Endothelial cell of umbilical vein (primary cell): ENCODE measurements around the gene SAT2. TPM values are rescaled to one million over a fixed set of nuclear protein-coding genes. Genes with fewer than 3 reads are reported as not detected.

Source experiments
- BruUV-seq: library from RNA; stranded (reverse); fragments of 400-500 nt; replicated peaks from 2 replicates; lab custom pipeline; 2021; lab: Mats Ljungman, UMichigan
- CTCF ChIA-PET: fragments of 300-600, 350-600 bp; sonication (Branson Sonifier 250); formaldehyde crosslinking; loops from one replicate; lab custom pipeline; 2021; ENCODE audit warnings: antibody characterized with exemption, inconsistent platforms; lab: Charles Lee
- POLR2A ChIA-PET: fragments of 300-600, 350-600 bp; sonication (Branson Sonifier 250); formaldehyde crosslinking; loops from one replicate; lab custom pipeline; 2021; ENCODE audit warnings: antibody characterized with exemption, inconsistent platforms; lab: Charles Lee
- DNase-seq: peaks from one replicate; pipeline ENCODE4 v3.0.0-alpha.2; 2011; ENCODE audit warnings: low read depth, low spot score
- FAIRE-seq: peaks from 2 replicates; lab custom pipeline; 2011; peaks lifted over from hg19 to GRCh38; lab: Jason Lieb, UNC
- H2AFZ ChIP-seq: 2 replicates; pipeline ENCODE4 v1.6.0; 2012; ENCODE audit warnings: low read depth, low read length, control low read depth, inconsistent platforms
- H3K27ac ChIP-seq: 2 replicates; pipeline ENCODE4 v1.5.1; 2011; ENCODE audit warnings: low read depth, mild to moderate bottlenecking, control low read depth, low read length, moderate library complexity; ENCODE audit not compliant: insufficient read depth
- H3K27me3 ChIP-seq, 2 experiments: 2 replicates each; pipeline versions ENCODE4 v1.6.0 to v1.6.1; 2011; ENCODE audit warnings: low read length in 2 of 2, mixed read lengths in 1 of 2; ENCODE audit not compliant: control insufficient read depth in 2 of 2, insufficient read depth in 2 of 2
- H3K36me3 ChIP-seq, 2 experiments: 2 replicates in 1 of 2; 3 replicates in 1 of 2; pipeline ENCODE4 v1.5.1; 2011; ENCODE audit warnings: low read length in 2 of 2, mild to moderate bottlenecking in 1 of 2, moderate library complexity in 1 of 2; ENCODE audit not compliant: control insufficient read depth in 2 of 2, insufficient read depth in 2 of 2; ENCODE audit errors: extremely low read depth in 1 of 2
- H3K4me1 ChIP-seq: 3 replicates; pipeline ENCODE4 v1.5.1; 2011; ENCODE audit warnings: mild to moderate bottlenecking, low read length; ENCODE audit not compliant: control insufficient read depth, insufficient read depth; ENCODE audit errors: extremely low read depth
- H3K4me2 ChIP-seq: 2 replicates; pipeline ENCODE4 v1.6.1; 2011; ENCODE audit warnings: low read length, control low read depth, mixed read lengths; ENCODE audit not compliant: insufficient read depth
- H3K4me3 ChIP-seq, 3 experiments: fragments of 200-600 bp in 1 of 3; sonication (generic), shearing (Covaris generic) in 1 of 3; replicated peaks in 1 of 3; 2 replicates each; pipeline ENCODE4 v1.5.1; 2011 to 2016; ENCODE audit warnings: control low read depth in 3 of 3, low read length in 3 of 3, mild to moderate bottlenecking in 2 of 3, inconsistent platforms in 1 of 3, low read depth in 1 of 3, moderate library complexity in 1 of 3; ENCODE audit not compliant: insufficient read depth in 1 of 3
- H3K79me2 ChIP-seq: 2 replicates; pipeline ENCODE4 v1.6.0; 2012; ENCODE audit warnings: low read length, inconsistent platforms; ENCODE audit not compliant: control insufficient read depth, insufficient read depth
- H3K9ac ChIP-seq: replicated peaks from 2 replicates; pipeline ENCODE3; 2011; ENCODE audit warnings: low read length, control low read depth; ENCODE audit not compliant: insufficient read depth; ENCODE audit errors: extremely low read depth
- H3K9me1 ChIP-seq: replicated peaks from 3 replicates; pipeline ENCODE4 v1.6.0; 2011; ENCODE audit warnings: mild to moderate bottlenecking, low read length; ENCODE audit not compliant: control insufficient read depth, insufficient read depth; ENCODE audit errors: extremely low read depth
- H3K9me3 ChIP-seq: replicated peaks from 2 replicates; pipeline ENCODE4 v1.5.1; 2012; ENCODE audit warnings: low read length, inconsistent platforms; ENCODE audit not compliant: control insufficient read depth, insufficient read depth
- H4K20me1 ChIP-seq: replicated peaks from 2 replicates; pipeline ENCODE3; 2011; ENCODE audit warnings: mild to moderate bottlenecking, low read length; ENCODE audit not compliant: control insufficient read depth, insufficient read depth; ENCODE audit errors: extremely low read depth
- FOS ChIP-seq: IDR thresholded peaks from 2 replicates; pipeline ENCODE4 v1.6.1; 2011; ENCODE audit warnings: mild to moderate bottlenecking, low read length, moderate library complexity, borderline replicate concordance; ENCODE audit not compliant: insufficient read depth
- GATA2 ChIP-seq: IDR thresholded peaks from 2 replicates; pipeline ENCODE4 v1.7.0; 2011; ENCODE audit warnings: low read depth, mild to moderate bottlenecking, moderate library complexity, mixed read lengths, low read length; ENCODE audit not compliant: insufficient read length, insufficient read depth
- JUN ChIP-seq: IDR thresholded peaks from 2 replicates; pipeline ENCODE4 v1.6.1; 2011; ENCODE audit warnings: borderline replicate concordance, low read depth; ENCODE audit not compliant: insufficient read length, insufficient read depth
- MYC ChIP-seq: IDR thresholded peaks from one replicate; pipeline ENCODE4 v1.6.1; 2011; ENCODE audit warnings: mild to moderate bottlenecking, low read depth, low read length
- dilution Hi-C: fragments of 300-500 bp; cut with MboI; formaldehyde crosslinking; loops from one replicate; pipeline ENCODE4 v1.15.0; 2019; ENCODE audit warnings: low sequenced_read_pairs; ENCODE audit not compliant: extremely low pct_ligation_motif_present
- intact Hi-C: fragments of 100-400 bp; cut with micrococcal nuclease; formaldehyde crosslinking; loops from one replicate; pipeline ENCODE4 v1.10.0; 2022
- polyA plus RNA-seq, 4 experiments: library from polyadenylated mRNA; depleted of rRNA in 3 of 4; stranded (reverse) in 3 of 4; unstranded in 1 of 4; fragments of >200 nt; gene quantifications; 2 replicates each; pipeline versions ENCODE4 v1.2.1 to v1.2.3, GENCODE V29; 2011 to 2012; ENCODE audit warnings: missing spikeins in 1 of 4
- total RNA-seq: library from RNA; stranded (reverse); gene quantifications from 2 replicates; pipeline ENCODE4 v1.2.3, GENCODE V29; 2021
- TF ChIP-seq, protein P1 (sequence below): IDR thresholded peaks from 2 replicates; pipeline ENCODE4 v1.6.1; 2011; ENCODE audit not compliant: insufficient read depth, insufficient read length
- TF ChIP-seq, protein P2 (sequence below), 2 donors: IDR thresholded peaks; 1 replicate in 1 of 2; 2 replicates in 1 of 2; pipeline ENCODE4 v1.5.1; 2011; ENCODE audit warnings: low read length in 2 of 2, mild to moderate bottlenecking in 2 of 2, moderate library complexity in 2 of 2, control low read depth in 1 of 2, inconsistent platforms in 1 of 2, low read depth in 1 of 2; ENCODE audit not compliant: insufficient read depth in 1 of 2; ENCODE audit errors: extremely low read depth in 1 of 2

SAT2 gene
- total and polyA plus RNA-seq, 2 donors (not counting 3 experiments of a cell fraction or from before 2014, with no cell fraction given) = 38.0 to 51.8 TPM

DNA sequence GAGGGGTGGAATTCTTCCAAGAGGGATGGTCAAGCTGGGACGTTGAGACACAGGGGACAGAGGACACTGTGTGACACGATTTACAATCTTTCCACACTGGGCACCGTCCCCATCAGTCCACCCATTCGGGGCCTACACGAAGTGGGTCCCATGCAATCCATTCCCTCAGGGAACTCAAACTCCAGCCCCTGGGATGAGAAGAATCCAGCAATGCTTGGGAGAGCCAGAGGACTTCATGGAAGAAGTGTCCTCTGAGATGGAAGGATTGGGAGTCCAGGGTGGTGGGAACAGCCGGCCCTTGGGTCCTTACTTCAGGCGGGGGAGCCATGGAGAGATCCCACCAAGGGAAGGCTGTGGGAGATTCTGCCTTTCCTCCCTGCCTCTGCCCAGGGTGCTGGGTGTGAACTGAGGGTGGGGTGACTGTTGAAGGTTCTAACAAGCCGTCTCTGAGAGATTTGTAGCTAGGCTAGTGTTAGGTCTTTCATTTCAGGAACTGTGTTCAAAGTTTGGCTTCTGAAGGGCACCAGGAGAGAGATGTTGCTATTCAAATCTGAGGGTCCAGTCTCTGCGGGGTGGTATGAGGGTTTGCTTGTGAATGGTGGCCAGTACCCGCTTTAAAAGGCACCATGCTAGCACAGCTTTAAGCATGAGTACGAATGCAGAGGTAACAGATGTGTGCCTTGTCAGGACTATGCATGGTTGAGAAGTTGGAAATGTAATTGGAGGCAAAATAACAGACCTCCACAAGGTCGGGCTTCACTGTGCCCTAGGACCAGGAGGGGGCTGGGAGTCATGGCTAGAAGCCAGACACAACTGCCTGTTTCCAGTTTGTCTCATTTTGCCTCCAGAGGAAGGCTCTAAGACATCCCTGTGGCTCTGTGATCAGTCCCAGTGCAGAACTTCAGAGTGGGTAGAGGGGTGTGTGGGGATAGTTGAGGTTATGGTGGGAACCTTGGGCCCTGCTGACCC is 25.1 kb upstream of the SAT2 start:
- no peak overlapping the region for H3K4me2 ChIP-seq
- H3K4me3 ChIP-seq = no peak overlapping the region
- H4K20me1 ChIP-seq = no peaks in the 10 kb centered on the region
- no peak overlapping the region for H3K9ac ChIP-seq
- ChIA-PET CTCF (interaction anchor here (1.3 to 1.9 kb wide), 2 partner anchors 11 to 26 kb away, joined by 3 to 6 read pairs; no protein-coding TSS in a partner anchor), POLR2A (no interaction called here)
- H3K27me3 ChIP-seq = peaks cover 31 to 45% of the 10 kb centered on the region in 2 experiments
- TF ChIP-seq, protein P1, sequence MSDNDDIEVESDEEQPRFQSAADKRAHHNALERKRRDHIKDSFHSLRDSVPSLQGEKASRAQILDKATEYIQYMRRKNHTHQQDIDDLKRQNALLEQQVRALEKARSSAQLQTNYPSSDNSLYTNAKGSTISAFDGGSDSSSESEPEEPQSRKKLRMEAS = no peak
- TF ChIP-seq JUN (no peak), MYC (no peak), GATA2 (no peak), FOS (no peak)
- TF ChIP-seq, protein P2, sequence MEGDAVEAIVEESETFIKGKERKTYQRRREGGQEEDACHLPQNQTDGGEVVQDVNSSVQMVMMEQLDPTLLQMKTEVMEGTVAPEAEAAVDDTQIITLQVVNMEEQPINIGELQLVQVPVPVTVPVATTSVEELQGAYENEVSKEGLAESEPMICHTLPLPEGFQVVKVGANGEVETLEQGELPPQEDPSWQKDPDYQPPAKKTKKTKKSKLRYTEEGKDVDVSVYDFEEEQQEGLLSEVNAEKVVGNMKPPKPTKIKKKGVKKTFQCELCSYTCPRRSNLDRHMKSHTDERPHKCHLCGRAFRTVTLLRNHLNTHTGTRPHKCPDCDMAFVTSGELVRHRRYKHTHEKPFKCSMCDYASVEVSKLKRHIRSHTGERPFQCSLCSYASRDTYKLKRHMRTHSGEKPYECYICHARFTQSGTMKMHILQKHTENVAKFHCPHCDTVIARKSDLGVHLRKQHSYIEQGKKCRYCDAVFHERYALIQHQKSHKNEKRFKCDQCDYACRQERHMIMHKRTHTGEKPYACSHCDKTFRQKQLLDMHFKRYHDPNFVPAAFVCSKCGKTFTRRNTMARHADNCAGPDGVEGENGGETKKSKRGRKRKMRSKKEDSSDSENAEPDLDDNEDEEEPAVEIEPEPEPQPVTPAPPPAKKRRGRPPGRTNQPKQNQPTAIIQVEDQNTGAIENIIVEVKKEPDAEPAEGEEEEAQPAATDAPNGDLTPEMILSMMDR (IDR thresholded peaks at IDR 0.05; ENCODE audit: extremely low read depth in 1 of 2, insufficient read depth in 1 of 2, low read depth in 1 of 2, low read length in 2 of 2) = no peak
- FAIRE-seq (no peak), DNase-seq (no peak)
- intact Hi-C loops (no loop called here), dilution Hi-C loops (no loop called here)
- H3K9me3 ChIP-seq = no peaks in the 10 kb centered on the region
- H2AFZ ChIP-seq = no peak overlapping the region
- H3K9me1 ChIP-seq = no peaks in the 10 kb centered on the region
- no TSS peak for BruUV-seq
- H3K27ac ChIP-seq = no peak overlapping the region
- no peaks in the 10 kb centered on the region for H3K79me2 ChIP-seq
- no peaks in the 10 kb centered on the region for H3K36me3 ChIP-seq
- no peaks in the 10 kb centered on the region for H3K4me1 ChIP-seq
